Fibroblast of pulmonary artery (primary cell): Measurements from ENCODE around the gene PBOV1.

ENCODE experiments used
- DNase-seq: peaks from one replicate; pipeline ENCODE4 v3.0.0-alpha.2; 2010; ENCODE audit warnings: low read depth
- H3K4me3 ChIP-seq: replicated peaks from 2 replicates; pipeline ENCODE4 v1.5.1; 2011; ENCODE audit warnings: low read depth, mild to moderate bottlenecking, control low read depth, low read length, moderate library complexity
- CTCF ChIP-seq: IDR thresholded peaks from 2 replicates; pipeline ENCODE4 v1.5.1; 2011; ENCODE audit warnings: mild to moderate bottlenecking, control low read depth, low read length, inconsistent platforms; ENCODE audit errors: missing control alignments

Gene PBOV1

GRCh38 chr6:138239774-138240173 is 21.5 kb upstream of the PBOV1 start:
- TF ChIP-seq CTCF = no peak
- no peak overlapping the region for H3K4me3 ChIP-seq
- no peak for DNase-seq

- no peak for TF ChIP-seq CTCF
- H3K4me3 ChIP-seq = no peak overlapping the region
- DNase-seq = no peak
These were observed 20.1 kb upstream of the PBOV1 start for GRCh38 chr6:138238368-138238767.

- H3K4me3 ChIP-seq = no peak overlapping the region
- no peak for TF ChIP-seq CTCF
- DNase-seq = no peak
These were observed 19.2 kb upstream of the PBOV1 start for GRCh38 chr6:138237463-138237862.

- no peak for DNase-seq
- no peak overlapping the region for H3K4me3 ChIP-seq
- TF ChIP-seq CTCF = no peak
These were observed 17.4 kb upstream of the PBOV1 start for GRCh38 chr6:138235693-138236092.

- DNase-seq = no peak
- H3K4me3 ChIP-seq = no peak overlapping the region
- TF ChIP-seq CTCF = no peak
These were observed 16.9 kb upstream of the PBOV1 start for GRCh38 chr6:138235205-138235604.

- TF ChIP-seq CTCF = no peak
- DNase-seq = no peak
- H3K4me3 ChIP-seq = no peak overlapping the region
These were observed 16.1 kb upstream of the PBOV1 start for GRCh38 chr6:138234363-138234762.

GRCh38 chr6:138231381-138231886 is 13.1 kb upstream of the PBOV1 start:
- H3K4me3 ChIP-seq = no peak overlapping the region
- no peak for DNase-seq
- no peak for TF ChIP-seq CTCF
